ENCODE measurements around the gene WNT8A.

- TF ChIP-seq CTCF (IDR thresholded peaks at IDR 0.05) (no peak), POLR2A (IDR thresholded peaks at IDR 0.05) (no peak)
Observed at GRCh38 chr5:138092301-138092700, 8.5 kb downstream of the WNT8A start.

Data from upper lobe of left lung (tissue), 4 donors.